GM21390 (cell line): ENCODE data around the gene ST3GAL3.

Experiments used
- ATAC-seq: cut with Tn5 transposase; IDR thresholded peaks from one replicate; pipeline ENCODE4 v1.9.1; 2021; ENCODE audit not compliant: unreplicated experiment

The ST3GAL3 gene

GRCh38 chr1:43873851-43874250 lies 166.5 kb downstream of the ST3GAL3 start:
- no peak for ATAC-seq

GRCh38 chr1:43874716-43875115 lies 167.4 kb downstream of the ST3GAL3 start:
- ATAC-seq = no peak

- ATAC-seq = no peak
These were observed 168.0 kb downstream of the ST3GAL3 start for GRCh38 chr1:43875331-43875730.

- ATAC-seq = no peak
These were observed 169.8 kb downstream of the ST3GAL3 start for GRCh38 chr1:43877101-43877500.

GRCh38 chr1:43878440-43878839 lies 171.1 kb downstream of the ST3GAL3 start:
- no peak for ATAC-seq

- ATAC-seq = no peak
These were observed 171.5 kb downstream of the ST3GAL3 start for GRCh38 chr1:43878854-43879253.

- no peak for ATAC-seq
These were observed 172.1 kb downstream of the ST3GAL3 start for GRCh38 chr1:43879414-43879813.

- ATAC-seq = no peak
These were observed 172.7 kb downstream of the ST3GAL3 start for GRCh38 chr1:43879996-43880395.

GRCh38 chr1:43880604-43881003 lies 173.3 kb downstream of the ST3GAL3 start:
- no peak for ATAC-seq

- ATAC-seq = no peak
These were observed 174.1 kb downstream of the ST3GAL3 start for GRCh38 chr1:43881415-43881814.

GRCh38 chr1:43882763-43883162 lies 175.4 kb downstream of the ST3GAL3 start:
- no peak for ATAC-seq

- ATAC-seq = no peak
These were observed 176.0 kb downstream of the ST3GAL3 start for GRCh38 chr1:43883321-43883720.

- ATAC-seq = no peak
These were observed 178.0 kb downstream of the ST3GAL3 start for GRCh38 chr1:43885279-43885801.

- no peak for ATAC-seq
These were observed 180.4 kb downstream of the ST3GAL3 start for GRCh38 chr1:43887748-43888147.

GRCh38 chr1:43890815-43891214 lies 183.5 kb downstream of the ST3GAL3 start:
- ATAC-seq = no peak

- no peak for ATAC-seq
These were observed 185.7 kb downstream of the ST3GAL3 start for GRCh38 chr1:43893006-43893405.

- no peak for ATAC-seq
These were observed 191.6 kb downstream of the ST3GAL3 start for GRCh38 chr1:43898981-43899380.

GRCh38 chr1:43900386-43900785 lies 193.1 kb downstream of the ST3GAL3 start:
- no peak for ATAC-seq

GRCh38 chr1:43901196-43901961 lies 194.0 kb downstream of the ST3GAL3 start:
- ATAC-seq = no peak

GRCh38 chr1:43902058-43902831 lies 194.9 kb downstream of the ST3GAL3 start:
- no peak for ATAC-seq

GRCh38 chr1:43904660-43905551 lies 197.6 kb downstream of the ST3GAL3 start:
- no peak for ATAC-seq
